H1 (cell line): ENCODE results near the gene MYO18A. TPM values are rescaled to one million over a fixed set of nuclear protein-coding genes. Genes with fewer than 3 reads are reported as not detected.

Source experiments
- CTCF ChIA-PET: fragments of 300-600 bp; sonication (Branson Sonifier 250); formaldehyde crosslinking; loops from one replicate; lab custom pipeline; 2021; ENCODE audit not compliant: partially characterized antibody; lab: Charles Lee
- POLR2A ChIA-PET: fragments of 300-600 bp; sonication (Branson Sonifier 250); formaldehyde crosslinking; loops from one replicate; lab custom pipeline; 2021; ENCODE audit warnings: inconsistent platforms; ENCODE audit not compliant: partially characterized antibody; lab: Charles Lee
- DNase-seq, 2 experiments: peaks; one replicate each; pipeline versions ENCODE4 v3.0.0 to v3.0.0-alpha.2; 2010 to 2022; ENCODE audit warnings: low spot score in 2 of 2, low read depth in 1 of 2, mixed read lengths in 1 of 2
- FAIRE-seq: peaks from 2 replicates; lab custom pipeline; 2011; peaks lifted over from hg19 to GRCh38; lab: Jason Lieb, UNC
- H2AFZ ChIP-seq: 2 replicates; pipeline ENCODE4 v1.8.1; 2012; ENCODE audit warnings: low read length, inconsistent platforms
- H2AK5ac ChIP-seq: 2 replicates; pipeline ENCODE4 v1.6.1; 2013; ENCODE audit warnings: low read depth, low read length
- H2BK120ac ChIP-seq: replicated peaks from 2 replicates; pipeline ENCODE3; 2013; ENCODE audit warnings: low read depth, low read length, inconsistent platforms
- H2BK12ac ChIP-seq: 2 replicates; pipeline ENCODE4 v1.6.1; 2013; ENCODE audit warnings: low read depth, low read length
- H2BK15ac ChIP-seq: 2 replicates; pipeline ENCODE4 v1.6.1; 2013; ENCODE audit warnings: low read length
- H2BK20ac ChIP-seq: 2 replicates; pipeline ENCODE4 v1.6.1; 2013; ENCODE audit warnings: low read length
- H2BK5ac ChIP-seq: 2 replicates; pipeline ENCODE4 v1.6.1; 2013; ENCODE audit warnings: low read depth, low read length
- H3K14ac ChIP-seq: 2 replicates; pipeline ENCODE4 v1.6.1; 2013; ENCODE audit warnings: inconsistent platforms; ENCODE audit not compliant: insufficient read length
- H3K18ac ChIP-seq: 2 replicates; pipeline ENCODE4 v1.6.1; 2013; ENCODE audit warnings: low read length; ENCODE audit errors: extremely low read depth
- H3K23ac ChIP-seq: 2 replicates; pipeline ENCODE4 v1.6.1; 2013; ENCODE audit warnings: inconsistent platforms; ENCODE audit not compliant: insufficient read length
- H3K23me2 ChIP-seq: 2 replicates; pipeline ENCODE4 v1.6.1; 2013; ENCODE audit warnings: low read depth, low read length
- H3K27ac ChIP-seq: 2 replicates; pipeline ENCODE4 v1.6.1; 2011; ENCODE audit warnings: low read depth, low read length, inconsistent platforms
- H3K27me3 ChIP-seq, 4 experiments: replicated peaks in 1 of 4; 1 replicate in 1 of 4; 2 replicates in 3 of 4; pipeline versions ENCODE4 v1.6.1 to v1.8.1; 2011 to 2013; ENCODE audit warnings: low read length in 3 of 4, mild to moderate bottlenecking in 3 of 4, inconsistent platforms in 2 of 4, mixed read lengths in 2 of 4, moderate library complexity in 1 of 4; ENCODE audit not compliant: control insufficient read depth in 3 of 4, insufficient read depth in 3 of 4; ENCODE audit errors: extremely low read depth in 1 of 4
- H3K36me3 ChIP-seq, 4 experiments: 2 replicates each; pipeline versions ENCODE4 v1.6.1 to v1.8.1; 2011 to 2013; ENCODE audit warnings: mild to moderate bottlenecking in 4 of 4, low read length in 3 of 4, moderate library complexity in 2 of 4, control low read depth in 1 of 4, inconsistent platforms in 1 of 4; ENCODE audit not compliant: insufficient read depth in 4 of 4, control insufficient read depth in 2 of 4
- H3K4ac ChIP-seq: replicated peaks from 2 replicates; pipeline ENCODE3; 2013; ENCODE audit warnings: low read length, low read depth, mixed read lengths, inconsistent platforms; ENCODE audit not compliant: insufficient read length
- H3K4me1 ChIP-seq, 4 experiments: replicated peaks in 1 of 4; 1 replicate in 1 of 4; 2 replicates in 3 of 4; pipeline versions ENCODE4 v1.6.1 to v1.8.1; 2011 to 2013; ENCODE audit warnings: low read length in 3 of 4, inconsistent platforms in 2 of 4, mixed read lengths in 1 of 4; ENCODE audit not compliant: insufficient read depth in 4 of 4, control insufficient read depth in 3 of 4
- H3K4me2 ChIP-seq, 2 experiments: 2 replicates each; pipeline versions ENCODE4 v1.6.1 to v1.8.1; 2011 to 2013; ENCODE audit warnings: low read depth in 2 of 2, low read length in 2 of 2, control low read depth in 1 of 2, inconsistent platforms in 1 of 2, mild to moderate bottlenecking in 1 of 2; ENCODE audit not compliant: insufficient read depth in 1 of 2
- H3K4me3 ChIP-seq, 4 experiments: fragments of 200-600, 300-600 bp in 1 of 4; sonication (generic), shearing (Covaris generic), sonication (Bioruptor Twin) in 1 of 4; 2 replicates each; pipeline versions ENCODE4 v1.5.1 to v1.8.1; 2011 to 2016; ENCODE audit warnings: low read length in 4 of 4, low read depth in 3 of 4, control low read depth in 2 of 4, inconsistent platforms in 2 of 4, mild to moderate bottlenecking in 2 of 4, mixed read lengths in 1 of 4, moderate library complexity in 1 of 4; ENCODE audit not compliant: insufficient read depth in 2 of 4; ENCODE audit errors: extremely low read depth in 1 of 4
- H3K56ac ChIP-seq: replicated peaks from 2 replicates; pipeline ENCODE3; 2013; ENCODE audit warnings: low read depth, mild to moderate bottlenecking, mixed read lengths, low read length, inconsistent platforms; ENCODE audit not compliant: insufficient read length
- H3K79me1 ChIP-seq: 2 replicates; pipeline ENCODE4 v1.6.1; 2013; ENCODE audit warnings: low read depth, low read length, control low read depth
- H3K79me2 ChIP-seq, 2 experiments: 2 replicates each; pipeline versions ENCODE4 v1.6.1 to v1.8.1; 2012 to 2013; ENCODE audit warnings: low read length in 2 of 2, mild to moderate bottlenecking in 2 of 2, inconsistent platforms in 1 of 2; ENCODE audit not compliant: insufficient read depth in 2 of 2, control insufficient read depth in 1 of 2
- H3K9ac ChIP-seq, 4 experiments: replicated peaks in 1 of 4; 1 replicate in 1 of 4; 2 replicates in 3 of 4; pipeline versions ENCODE4 v1.6.1 to v1.8.1; 2011 to 2013; ENCODE audit warnings: low read depth in 3 of 4, low read length in 3 of 4, control low read depth in 2 of 4, mild to moderate bottlenecking in 2 of 4, moderate library complexity in 2 of 4, inconsistent platforms in 1 of 4; ENCODE audit errors: extremely low read depth in 1 of 4
- H3K9me3 ChIP-seq, 2 experiments: 2 replicates each; pipeline versions ENCODE4 v1.6.1 to v1.8.1; 2012 to 2013; ENCODE audit warnings: mild to moderate bottlenecking in 2 of 2, moderate library complexity in 2 of 2, control low read depth in 1 of 2, inconsistent platforms in 1 of 2, low read depth in 1 of 2, low read length in 1 of 2, mixed read lengths in 1 of 2; ENCODE audit not compliant: insufficient read depth in 2 of 2
- H4K20me1 ChIP-seq, 2 experiments: replicated peaks in 1 of 2; 2 replicates each; pipeline versions ENCODE3 to v1.8.1; 2011 to 2013; ENCODE audit warnings: inconsistent platforms in 2 of 2, low read length in 2 of 2, mild to moderate bottlenecking in 1 of 2; ENCODE audit not compliant: insufficient read depth in 2 of 2, control insufficient read depth in 1 of 2
- H4K5ac ChIP-seq: 2 replicates; pipeline ENCODE4 v1.6.1; 2013; ENCODE audit warnings: low read length, low read depth, mixed read lengths, inconsistent platforms; ENCODE audit not compliant: insufficient read length
- H4K8ac ChIP-seq: 2 replicates; pipeline ENCODE4 v1.8.0; 2013; ENCODE audit warnings: mild to moderate bottlenecking, moderate library complexity, low read length, inconsistent platforms; ENCODE audit not compliant: insufficient read depth; ENCODE audit errors: extremely low read depth
- H4K91ac ChIP-seq: replicated peaks from 2 replicates; pipeline ENCODE3; 2013; ENCODE audit warnings: low read length, mixed read lengths, inconsistent platforms; ENCODE audit not compliant: insufficient read length
- CBX8 ChIP-seq: fragments of 300-800, 300-1000 bp; sonication (generic); IDR thresholded peaks from 2 replicates; pipeline ENCODE4 v1.7.1; 2016; ENCODE audit warnings: low read depth, low read length, borderline replicate concordance
- RXRA ChIP-seq: IDR thresholded peaks from 2 replicates; pipeline ENCODE4 v1.6.1; 2011; ENCODE audit warnings: low read depth, mild to moderate bottlenecking, low read length, moderate library complexity; ENCODE audit not compliant: insufficient read depth
- WGBS, 2 experiments: shearing (Covaris generic) in 1 of 2; methylation state at CpG; one replicate each; pipeline versions ENCODE4 v1.1.6 to v1.1.7; 2013 to 2015; ENCODE audit warnings: low lambda C conversion rate in 2 of 2, mixed read lengths in 2 of 2, inconsistent platforms in 1 of 2, low coverage in 1 of 2, missing lambda C conversion rate in 1 of 2; ENCODE audit not compliant: insufficient replicate concordance in 2 of 2, insufficient coverage in 1 of 2, insufficient read length in 1 of 2; ENCODE audit errors: extremely low coverage in 1 of 2, missing lambda C conversion rate in 1 of 2; 5-methylcytosine and 5-hydroxymethylcytosine counted together
- polyA plus RNA-seq, 7 experiments: library from polyadenylated mRNA; depleted of rRNA in 3 of 7; stranded (reverse) in 5 of 7; unstranded in 2 of 7; fragments of >200 nt in 5 of 7; fragments of 200-250 nt in 2 of 7; gene quantifications; 1 replicate in 5 of 7; 2 replicates in 1 of 7; 4 replicates in 1 of 7; pipeline versions ENCODE4 v1.2.1 to v1.2.3, GENCODE V29; 2011 to 2013; ENCODE audit warnings: missing spikeins in 2 of 7, mixed read lengths in 2 of 7
- total RNA-seq: library from RNA; stranded (reverse); fragmentation: NEBNext Ultra II Directional; extraction: Animal tissue kit (Norgen Biotek cat#: 25700); gene quantifications from 2 replicates; pipeline ENCODE4 v1.2.1, GENCODE V29; 2021

MYO18A gene
- total and polyA plus RNA-seq, 2 of the 8 experiments (the other 6 are each of a cell fraction or from before 2014, with no cell fraction given) = 7.6 to 43.8 TPM

GRCh38 chr17:29046473-29046839 is 133.7 kb downstream of the MYO18A start:
- Histone ChIP-seq H3K23ac (no peak overlapping the region), H2BK5ac (peak overlapping the region; percentile 50; the same call in 1 of the 2 replicates), H2BK120ac (peak overlapping the region; percentile 24), H3K4me2 (no peak overlapping the region), H3K18ac (no peak overlapping the region), H3K4me3 (no peak overlapping the region), H3K9me3 (no peaks in the 10 kb centered on the region), H3K4me1 (peaks cover 7 to 27% (median 15%) of the 10 kb centered on the region in 4 experiments), H3K27ac (no peak overlapping the region), H2BK20ac (0 out of 2 replicates have a peak overlapping the region, but pooled peaks have one; percentile 80), H4K8ac (no peak overlapping the region), H3K79me2 (peaks cover 0 to 6% of the 10 kb centered on the region in 2 experiments; a peak in 1 of 4 replicates), H3K4ac (no peak overlapping the region), H2AFZ (no peak overlapping the region), H3K27me3 (no peaks in the 10 kb centered on the region), H4K91ac (no peak overlapping the region), H2AK5ac (peak overlapping the region; percentile 46; the same call in 1 of the 2 replicates), H3K23me2 (peaks cover 4% of the 10 kb centered on the region; the same call in 1 of the 2 replicates), H4K20me1 (no peaks in the 10 kb centered on the region), H3K79me1 (0 out of 2 replicates have a peak, but pooled peaks cover 2% of the 10 kb centered on the region), H4K5ac (no peak overlapping the region), H3K56ac (no peak overlapping the region), H3K9ac (no peak overlapping the region), H2BK15ac (peak overlapping the region; percentile 82; the same call in 1 of the 2 replicates), H3K14ac (no peak overlapping the region), H3K36me3 (peaks cover 0 to 19% (median 1%) of the 10 kb centered on the region in 4 experiments; a peak in 3 of 8 replicates), H2BK12ac (peak overlapping the region; percentile 52; the same call in 1 of the 2 replicates)
- TF ChIP-seq RXRA = no peak
- no peak for TF ChIP-seq CBX8
- ChIA-PET POLR2A (no interaction called here), CTCF (interaction anchor here (0.8 to 4.4 kb wide), 5 partner anchors 17 to 81 kb away, joined by 3 to 21 read pairs (median 7); no protein-coding TSS in a partner anchor)
- no peak for DNase-seq
- 92% methylated on average over 5 of the region's 5 CpGs; no CpG with 5 or more reads in 1 of the 2 experiments for WGBS, 2 experiments
- no peak for FAIRE-seq
